ENCODE results near the gene NET1.
A peak's percentile ranks its signal among the peaks of the same experiment; 100 is the strongest.

The NET1 gene

GRCh38 chr10:5442065-5442989 is 30.0 kb downstream of the NET1 start:
- H3K4me3 ChIP-seq (ENCODE audit: low read depth, low read length), result no peak overlapping the region

- H3K4me3 ChIP-seq (ENCODE audit: low read depth, low read length), result no peak overlapping the region
Measured at GRCh38 chr10:5442990-5443370, 30.6 kb downstream of the NET1 start.

GRCh38 chr10:5443429-5443828 is 31.1 kb downstream of the NET1 start:
- no peak overlapping the region for H3K4me3 ChIP-seq (ENCODE audit: low read depth, low read length)

GRCh38 chr10:5445006-5445405 is 32.6 kb downstream of the NET1 start:
- H3K4me3 ChIP-seq (ENCODE audit: low read depth, low read length), result no peak overlapping the region

GRCh38 chr10:5446390-5446926 is 34.1 kb downstream of the NET1 start:
- peak overlapping the region; percentile 56 for H3K4me3 ChIP-seq (ENCODE audit: low read depth, low read length)

GRCh38 chr10:5447056-5447455 is 34.7 kb downstream of the NET1 start:
- peak overlapping the region; percentile 56 for H3K4me3 ChIP-seq (ENCODE audit: low read depth, low read length)

GRCh38 chr10:5447611-5448071 is 35.3 kb downstream of the NET1 start:
- peak overlapping the region; percentile 56 for H3K4me3 ChIP-seq (ENCODE audit: low read depth, low read length)

- peak overlapping the region; percentile 56 for H3K4me3 ChIP-seq (ENCODE audit: low read depth, low read length)
Measured at GRCh38 chr10:5448333-5449001, 36.1 kb downstream of the NET1 start.

- H3K4me3 ChIP-seq (ENCODE audit: low read depth, low read length), result no peak overlapping the region
Measured at GRCh38 chr10:5449227-5449626, 36.9 kb downstream of the NET1 start.

- no peak overlapping the region for H3K4me3 ChIP-seq (ENCODE audit: low read depth, low read length)
Measured at GRCh38 chr10:5449823-5450222, 37.5 kb downstream of the NET1 start.

GRCh38 chr10:5450605-5451384 is 38.4 kb downstream of the NET1 start:
- H3K4me3 ChIP-seq (ENCODE audit: low read depth, low read length), result no peak overlapping the region

- no peak overlapping the region for H3K4me3 ChIP-seq (ENCODE audit: low read depth, low read length)
Measured at GRCh38 chr10:5453749-5454489, 41.6 kb downstream of the NET1 start.

GRCh38 chr10:5456563-5456962 is 44.2 kb downstream of the NET1 start:
- no peak overlapping the region for H3K4me3 ChIP-seq (ENCODE audit: low read depth, low read length)

GRCh38 chr10:5457741-5458140 is 45.4 kb downstream of the NET1 start:
- H3K4me3 ChIP-seq (ENCODE audit: low read depth, low read length), result no peak overlapping the region

GRCh38 chr10:5458425-5458824 is 46.1 kb downstream of the NET1 start:
- no peak overlapping the region for H3K4me3 ChIP-seq (ENCODE audit: low read depth, low read length)

GRCh38 chr10:5458949-5459747 is 46.8 kb downstream of the NET1 start:
- H3K4me3 ChIP-seq (ENCODE audit: low read depth, low read length), result no peak overlapping the region

- no peak overlapping the region for H3K4me3 ChIP-seq (ENCODE audit: low read depth, low read length)
Measured at GRCh38 chr10:5460468-5461202, 48.3 kb downstream of the NET1 start.

GRCh38 chr10:5461203-5461588 is 48.8 kb downstream of the NET1 start:
- H3K4me3 ChIP-seq (ENCODE audit: low read depth, low read length), result no peak overlapping the region

All from iPS-11a (cell line).